Glomerular endothelial cell (primary cell): ENCODE data around the gene CTU2. TPM values are rescaled to one million over a fixed set of nuclear protein-coding genes. Genes with fewer than 3 reads are reported as not detected.

Experiments
- DNase-seq: peaks from one replicate; pipeline ENCODE4 v3.0.0-alpha.2; 2011; ENCODE audit warnings: low read depth, low spot score; ENCODE audit errors: extremely low read depth
- total RNA-seq: library from RNA; depleted of rRNA; stranded (reverse); fragments of >200 nt; gene quantifications from 2 replicates; pipeline ENCODE4 v1.2.3, GENCODE V29; 2015

Gene CTU2
- total RNA-seq, 1 donor from 2014 or later, result 17.5 TPM

GRCh38 chr16:88695753-88696152 is 10.6 kb upstream of the CTU2 start:
- no peak for DNase-seq

DNA sequence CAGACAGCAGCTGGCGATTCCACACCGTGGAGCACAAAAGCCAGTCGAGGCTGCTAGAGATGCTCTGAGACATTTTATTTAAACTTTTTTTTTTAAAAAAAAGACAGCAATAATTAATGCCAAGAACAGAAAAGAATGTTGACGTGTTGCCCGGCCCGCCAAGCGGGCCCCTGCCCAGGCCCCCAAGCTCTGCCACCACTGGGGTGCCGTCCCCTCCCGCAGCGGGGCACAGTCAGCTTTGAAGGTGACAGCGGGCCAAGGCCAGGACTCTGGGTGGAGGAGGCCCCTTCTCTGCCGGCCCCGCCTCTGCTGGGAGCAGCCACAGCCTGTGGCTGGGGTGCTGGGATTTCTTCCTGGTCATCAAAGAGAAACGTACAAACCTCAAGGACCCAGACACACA is 9.9 kb upstream of the CTU2 start:
- DNase-seq, result no peak

DNA sequence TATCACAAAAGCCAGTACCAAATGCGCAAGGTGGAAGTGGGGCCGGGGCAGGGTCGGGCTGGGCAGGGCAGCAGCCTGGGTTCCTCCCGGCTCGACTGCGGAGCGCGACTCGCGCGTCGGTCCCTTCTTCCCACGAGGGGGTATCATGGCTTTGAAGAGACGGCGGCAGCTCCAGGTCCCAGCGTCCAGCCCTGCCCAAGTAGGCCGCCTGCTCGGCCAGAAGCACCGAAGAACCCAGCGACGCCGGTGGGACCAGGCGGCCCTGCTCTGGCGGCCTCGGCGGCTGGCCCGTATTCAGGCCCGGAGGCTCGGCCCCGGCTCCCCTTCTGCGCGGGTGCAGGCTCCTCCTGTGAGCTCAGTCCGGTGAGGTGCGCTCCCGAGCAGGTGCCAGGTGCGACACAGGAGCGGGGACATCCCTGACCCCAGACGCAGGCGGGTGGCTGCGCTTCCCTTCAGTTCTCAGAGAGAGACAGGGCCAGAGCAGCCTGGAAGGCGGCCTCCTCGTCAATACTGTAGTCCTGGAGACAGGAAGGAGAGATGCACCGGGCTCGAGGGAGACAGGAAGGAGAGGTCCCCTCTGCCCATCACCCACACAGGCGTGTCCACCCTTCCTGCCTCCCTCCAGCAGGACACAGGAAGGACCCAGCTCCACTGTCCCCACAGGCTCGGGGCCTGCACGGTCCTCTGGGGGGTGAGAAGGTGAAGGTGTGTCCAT is 9.0 kb upstream of the CTU2 start:
- DNase-seq, result no peak

GRCh38 chr16:88697831-88698615 is 8.3 kb upstream of the CTU2 start:
- no peak for DNase-seq

GRCh38 chr16:88698646-88699045 is 7.7 kb upstream of the CTU2 start:
- DNase-seq, result no peak

DNA sequence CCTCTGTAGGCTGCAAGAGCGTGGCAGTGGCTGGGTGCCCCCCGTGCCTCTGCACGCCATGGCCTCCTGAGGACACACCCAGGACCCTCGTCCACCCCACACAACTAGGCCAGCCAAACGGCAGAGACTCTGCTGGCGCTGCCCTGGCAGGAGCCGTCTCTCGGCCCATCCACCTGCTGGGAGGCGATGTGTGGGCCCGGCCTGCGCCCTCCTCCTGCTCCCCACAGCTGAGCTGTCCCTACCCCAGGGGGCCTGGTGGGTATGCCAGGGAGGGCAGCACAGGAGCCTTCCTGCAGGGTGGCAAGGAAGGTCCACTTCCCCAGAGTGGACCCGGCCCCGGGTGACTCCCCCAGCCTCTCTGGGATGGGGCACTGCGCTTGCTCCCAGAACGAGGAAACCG is 7.1 kb upstream of the CTU2 start:
- no peak for DNase-seq

- no peak for DNase-seq
Observed at GRCh38 chr16:88700322-88700635, 6.0 kb upstream of the CTU2 start.

DNA sequence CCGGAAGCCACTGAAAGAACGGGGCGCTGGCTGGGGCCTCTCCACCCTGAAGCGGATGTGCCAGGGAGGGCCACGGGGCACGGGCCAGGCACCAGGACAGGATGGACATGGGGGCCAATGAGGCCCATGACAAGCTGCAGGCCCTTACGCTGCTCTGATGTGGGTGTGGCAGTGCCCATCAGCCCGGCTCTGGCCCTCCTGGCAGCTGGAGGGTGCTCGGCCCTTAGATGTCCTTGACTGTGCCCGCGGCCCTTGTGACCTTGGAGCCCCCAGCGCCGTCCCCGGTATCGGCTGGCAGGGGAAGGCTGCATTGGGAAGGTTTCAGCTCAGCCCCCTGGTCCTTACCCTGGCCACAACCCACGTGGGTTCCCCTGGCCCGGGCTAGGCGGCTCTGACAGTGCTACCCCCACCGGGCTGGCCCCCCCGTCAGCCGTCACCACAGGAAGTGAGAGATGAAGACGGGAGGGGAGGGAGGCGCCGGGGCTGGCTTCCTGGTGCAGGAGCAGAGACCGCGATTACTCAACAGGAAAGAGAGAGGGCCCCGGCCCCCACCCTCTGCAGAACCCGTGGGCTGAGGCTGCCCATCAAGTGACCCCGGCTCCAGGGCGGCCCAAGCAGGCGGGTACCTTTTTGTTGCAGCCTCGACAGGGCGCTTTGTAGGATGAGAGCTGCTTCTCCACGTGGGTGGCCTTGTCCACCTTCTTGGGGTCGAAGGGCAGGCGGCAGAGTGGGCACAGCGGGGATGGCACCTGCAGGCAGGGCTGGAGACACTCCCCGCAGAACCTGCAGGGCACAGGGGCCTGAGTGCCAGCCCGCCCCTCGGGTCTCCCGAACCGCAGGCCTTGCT is 5.4 kb upstream of the CTU2 start:
- DNase-seq, result peak; percentile 42

GRCh38 chr16:88701581-88702370 is 4.5 kb upstream of the CTU2 start:
- no peak for DNase-seq

- DNase-seq, result no peak
Observed at GRCh38 chr16:88702371-88703210, 3.7 kb upstream of the CTU2 start.

- no peak for DNase-seq
Observed at GRCh38 chr16:88703486-88704309, 2.6 kb upstream of the CTU2 start.

GRCh38 chr16:88705076-88705684 is 1.1 kb upstream of the CTU2 start:
- DNase-seq, result no peak

DNA sequence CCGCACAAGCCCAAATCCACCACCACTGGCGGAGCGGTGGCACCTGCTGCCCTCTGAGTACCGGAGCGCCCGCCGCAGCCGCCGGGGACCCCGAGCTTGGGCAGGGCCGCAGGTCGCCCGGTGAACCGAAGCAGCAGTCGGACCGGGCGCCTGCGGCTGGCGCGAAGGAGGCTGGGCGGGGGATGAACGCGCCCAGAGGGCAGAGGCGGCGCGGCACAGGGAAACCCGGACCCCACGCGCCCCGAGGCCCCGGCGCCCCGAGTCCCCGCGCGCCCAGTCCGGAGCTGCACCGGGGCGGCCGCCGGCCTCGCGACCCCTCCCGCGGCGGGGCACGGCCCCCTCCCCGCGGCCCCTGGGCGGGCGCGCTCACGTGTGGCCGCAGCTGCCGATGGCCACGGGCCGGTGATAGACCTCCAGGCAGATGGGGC is 488 bp upstream of the CTU2 start:
- DNase-seq, result no peak

DNA sequence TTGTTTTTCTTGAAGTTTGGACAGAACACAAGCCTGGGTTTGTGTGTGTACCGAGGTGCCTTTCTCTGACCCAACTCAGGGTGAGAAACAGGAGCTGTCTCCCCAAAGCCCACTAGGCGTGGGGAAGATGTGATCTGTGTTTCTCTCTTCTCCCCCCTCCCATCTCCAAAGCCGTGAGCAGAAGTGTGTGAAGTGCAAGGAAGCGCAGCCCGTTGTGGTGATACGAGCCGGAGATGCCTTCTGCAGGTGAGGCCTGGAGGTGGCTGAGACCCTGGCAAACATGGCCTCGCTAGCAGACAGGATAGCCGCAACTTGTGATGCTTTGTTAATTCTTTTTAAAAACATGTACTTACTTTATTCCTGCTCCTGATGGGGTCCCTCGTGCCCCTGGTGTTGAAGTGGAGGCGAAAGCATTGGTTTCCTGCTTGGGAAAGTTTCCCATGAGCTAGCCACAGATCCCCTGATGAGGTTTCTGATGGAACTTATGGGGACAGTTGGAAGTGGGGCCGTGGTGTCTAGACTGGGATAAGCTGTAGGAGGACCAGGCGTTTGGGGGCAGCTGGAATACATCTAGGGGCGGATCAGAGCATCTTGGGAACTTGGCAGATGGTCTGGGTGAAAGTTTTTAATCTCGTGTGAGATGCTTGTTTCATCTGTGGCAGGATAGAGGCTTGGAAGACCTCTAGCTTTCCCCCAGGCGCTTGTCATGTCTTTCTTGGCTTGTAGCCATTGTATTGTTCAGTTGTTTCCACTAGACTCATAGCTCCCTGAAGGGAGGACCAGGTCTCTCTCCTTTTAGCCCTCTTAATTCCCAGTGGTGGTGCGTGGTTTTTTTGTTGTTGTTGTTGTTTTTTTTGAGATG is 893 bp downstream of the CTU2 start:
- DNase-seq, result no peak

DNA sequence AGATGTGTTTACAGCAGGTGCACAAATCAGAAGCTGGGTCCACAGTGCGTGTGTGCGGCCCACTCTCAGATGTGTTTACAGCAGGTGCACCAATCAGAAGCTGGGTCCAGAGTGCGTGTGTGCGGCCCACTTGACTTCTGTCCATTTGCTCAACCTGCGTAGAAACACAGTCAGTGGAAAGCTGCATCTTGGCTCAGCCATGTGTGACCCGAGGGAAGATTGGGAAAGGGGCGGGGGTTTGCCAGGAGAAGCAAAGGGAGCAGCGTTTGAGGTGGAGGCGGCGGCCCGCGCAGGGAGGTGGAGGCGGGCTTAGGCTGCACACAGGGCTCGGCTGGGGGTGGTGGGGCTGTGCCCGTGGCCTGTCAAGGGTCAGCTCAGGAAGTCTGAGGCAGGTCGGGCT is 4.3 kb downstream of the CTU2 start:
- no peak for DNase-seq

GRCh38 chr16:88711750-88712340 is 5.5 kb downstream of the CTU2 start:
- no peak for DNase-seq

DNA sequence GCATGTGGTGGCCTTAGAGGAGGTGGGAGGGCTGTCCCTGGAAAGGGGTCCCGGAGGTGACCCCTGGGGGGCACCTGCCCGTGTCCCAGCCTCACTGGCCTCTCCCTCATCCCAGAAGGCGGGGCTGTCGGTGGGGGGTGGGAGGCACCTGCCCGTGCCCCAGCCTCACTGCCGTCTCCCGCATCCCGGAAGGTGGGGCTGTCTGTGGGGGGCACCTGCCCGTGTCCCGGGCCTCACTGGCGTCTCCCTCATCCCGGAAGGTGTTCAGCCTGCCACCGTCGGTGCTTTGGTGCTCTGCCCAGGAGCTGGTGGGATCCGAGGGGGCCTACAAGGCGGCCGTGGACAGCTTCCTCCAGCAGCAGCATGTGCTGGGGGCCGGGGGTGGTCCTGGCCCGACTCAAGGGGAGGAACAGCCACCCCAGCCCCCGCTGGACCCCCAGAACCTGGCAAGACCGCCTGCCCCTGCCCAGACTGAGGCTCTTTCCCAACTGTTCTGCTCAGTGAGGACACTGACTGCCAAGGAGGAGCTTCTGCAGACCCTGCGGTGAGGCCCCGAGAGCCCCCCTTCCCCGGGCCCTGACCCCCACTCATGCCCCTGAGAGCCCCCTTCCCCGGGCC is 6.2 kb downstream of the CTU2 start:
- DNase-seq, result no peak
